Stomach (tissue), 4 donors: Measurements from ENCODE around the gene SSTR5.

Experiments used
- CTCF ChIP-seq, 7 experiments: fragments of 450-650 bp in 4 of 7; fragments of 200-600 bp in 3 of 7; sonication (generic) in 3 of 7; IDR thresholded peaks; one replicate each; pipeline ENCODE4 v1.5.1; 2016 to 2019; ENCODE audit warnings: antibody characterized with exemption in 7 of 7, control low read depth in 2 of 7, mild to moderate bottlenecking in 1 of 7
- EP300 ChIP-seq: sonication (generic); formaldehyde crosslinking; IDR thresholded peaks from one replicate; pipeline ENCODE4 v1.6.1; 2017; ENCODE audit warnings: antibody characterized with exemption
- POLR2A ChIP-seq, 4 donors: fragments of 450-650 bp; IDR thresholded peaks; one replicate each; pipeline ENCODE4 v1.6.1; 2016; ENCODE audit warnings: antibody characterized with exemption in 4 of 4, control low read depth in 2 of 4, mild to moderate bottlenecking in 1 of 4, moderate library complexity in 1 of 4
- POLR2AphosphoS5 ChIP-seq, 3 donors: sonication (generic); formaldehyde crosslinking; IDR thresholded peaks; one replicate each; pipeline ENCODE4 v1.6.1; 2016; ENCODE audit warnings: antibody characterized with exemption in 3 of 3

GRCh38 chr16:1121601-1122397, 49.3 kb downstream of the SSTR5 start:
- TF ChIP-seq POLR2A (IDR thresholded peaks at IDR 0.05) (no peak), CTCF (IDR thresholded peaks at IDR 0.05) (no peak), POLR2AphosphoS5 (IDR thresholded peaks at IDR 0.05) (no peak), EP300 (no peak)
